Esophagus muscularis mucosa (tissue), 4 donors: ENCODE data around the gene ADAM8. TPM values are rescaled to one million over a fixed set of nuclear protein-coding genes. Genes with fewer than 3 reads are reported as not detected.

ENCODE experiments used
- DNase-seq: peaks from one replicate; pipeline ENCODE4 v3.0.0-alpha.2; 2017; ENCODE audit errors: extremely low spot score
- H3K27ac ChIP-seq, 4 donors: fragments of 200-600 bp; sonication (generic); replicated peaks in 1 of 4; 1 replicate in 3 of 4; 2 replicates in 1 of 4; pipeline ENCODE4 v1.5.1; 2016 to 2019; ENCODE audit warnings: mild to moderate bottlenecking in 1 of 4
- H3K27me3 ChIP-seq, 4 donors: fragments of 200-600 bp; sonication (generic); one replicate each; pipeline versions ENCODE4 v1.5.1 to v1.6.0; 2016 to 2019
- H3K36me3 ChIP-seq, 4 donors: fragments of 200-600 bp; sonication (generic); one replicate each; pipeline ENCODE4 v1.5.1; 2016 to 2019
- H3K4me1 ChIP-seq, 4 donors: fragments of 200-600 bp; sonication (generic); one replicate each; pipeline ENCODE4 v1.5.1; 2016 to 2019
- H3K4me3 ChIP-seq, 4 donors: fragments of 200-600 bp; sonication (generic); 1 replicate in 2 of 4; 2 replicates in 2 of 4; pipeline ENCODE4 v1.5.1; 2016 to 2019; ENCODE audit warnings: mild to moderate bottlenecking in 4 of 4, moderate library complexity in 1 of 4
- H3K9me3 ChIP-seq, 4 donors: fragments of 200-600 bp; sonication (generic); 1 replicate in 3 of 4; 2 replicates in 1 of 4; pipeline ENCODE4 v1.5.1; 2016 to 2019
- EP300 ChIP-seq: sonication (generic); formaldehyde crosslinking; IDR thresholded peaks from one replicate; pipeline ENCODE4 v1.6.1; 2017; ENCODE audit warnings: antibody characterized with exemption
- POLR2A ChIP-seq: fragments of 450-650 bp; IDR thresholded peaks from one replicate; pipeline ENCODE4 v1.6.1; 2017; ENCODE audit warnings: antibody characterized with exemption, moderate library complexity, mild to moderate bottlenecking, low read depth
- POLR2AphosphoS5 ChIP-seq, 2 donors: sonication (generic); formaldehyde crosslinking; IDR thresholded peaks; one replicate each; pipeline ENCODE4 v1.6.1; 2017; ENCODE audit warnings: antibody characterized with exemption in 2 of 2
- WGBS: methylation state at CpG from one replicate; pipeline ENCODE4 v1.1.5; 2018; 5-methylcytosine and 5-hydroxymethylcytosine counted together
- intact Hi-C: fragments of 100-400 bp; cut with DNase I; formaldehyde crosslinking; loops from one replicate; pipeline ENCODE4 v1.15.1; 2023
- total RNA-seq, 4 donors: library from RNA; depleted of rRNA; stranded (reverse); fragments of >200 nt; gene quantifications; one replicate each; pipeline versions ENCODE4 v1.1.0 to v1.2.1, GENCODE V29; 2016
- TF ChIP-seq, protein P1 (sequence below), 3 experiments: fragments of 200-600 bp in 2 of 3; fragments of 450-650 bp in 1 of 3; sonication (generic) in 2 of 3; IDR thresholded peaks; one replicate each; pipeline ENCODE4 v1.5.1; 2017 to 2019; ENCODE audit warnings: antibody characterized with exemption in 3 of 3, mild to moderate bottlenecking in 2 of 3, moderate library complexity in 1 of 3

Gene ADAM8
- total RNA-seq, 4 donors from 2014 or later: 1.2 to 8.9 (median 2.3) TPM

DNA sequence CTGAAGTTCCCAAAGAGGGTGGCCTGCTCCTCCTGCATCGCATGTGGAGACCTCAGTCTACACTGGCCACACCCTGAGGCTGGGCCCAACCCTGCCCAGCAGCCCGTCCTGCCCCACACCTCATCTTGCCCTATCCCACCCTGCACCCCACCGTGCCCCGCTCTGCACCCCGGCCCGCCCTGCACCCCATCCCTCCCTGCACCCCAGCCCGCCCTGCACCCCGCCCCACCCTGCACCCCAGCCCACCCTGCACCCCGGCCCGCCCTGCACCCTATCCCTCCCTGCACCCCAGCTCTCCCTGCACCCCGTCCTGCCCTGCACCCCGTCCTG is 24.5 kb downstream of the ADAM8 start:
- intact Hi-C loops: no loop called here
- peaks cover 0 to 67% (median 4%) of the 10 kb centered on the region in 4 donors for H3K27me3 ChIP-seq
- H3K27ac ChIP-seq: no peak overlapping the region
- peaks cover 1 to 3% (median 2%) of the 10 kb centered on the region in 4 donors for H3K4me1 ChIP-seq
- H3K4me3 ChIP-seq: no peak overlapping the region
- no peak for TF ChIP-seq POLR2A
- no peak for TF ChIP-seq POLR2AphosphoS5 (IDR thresholded peaks at IDR 0.05)
- no peak for TF ChIP-seq EP300
- TF ChIP-seq, protein P1, sequence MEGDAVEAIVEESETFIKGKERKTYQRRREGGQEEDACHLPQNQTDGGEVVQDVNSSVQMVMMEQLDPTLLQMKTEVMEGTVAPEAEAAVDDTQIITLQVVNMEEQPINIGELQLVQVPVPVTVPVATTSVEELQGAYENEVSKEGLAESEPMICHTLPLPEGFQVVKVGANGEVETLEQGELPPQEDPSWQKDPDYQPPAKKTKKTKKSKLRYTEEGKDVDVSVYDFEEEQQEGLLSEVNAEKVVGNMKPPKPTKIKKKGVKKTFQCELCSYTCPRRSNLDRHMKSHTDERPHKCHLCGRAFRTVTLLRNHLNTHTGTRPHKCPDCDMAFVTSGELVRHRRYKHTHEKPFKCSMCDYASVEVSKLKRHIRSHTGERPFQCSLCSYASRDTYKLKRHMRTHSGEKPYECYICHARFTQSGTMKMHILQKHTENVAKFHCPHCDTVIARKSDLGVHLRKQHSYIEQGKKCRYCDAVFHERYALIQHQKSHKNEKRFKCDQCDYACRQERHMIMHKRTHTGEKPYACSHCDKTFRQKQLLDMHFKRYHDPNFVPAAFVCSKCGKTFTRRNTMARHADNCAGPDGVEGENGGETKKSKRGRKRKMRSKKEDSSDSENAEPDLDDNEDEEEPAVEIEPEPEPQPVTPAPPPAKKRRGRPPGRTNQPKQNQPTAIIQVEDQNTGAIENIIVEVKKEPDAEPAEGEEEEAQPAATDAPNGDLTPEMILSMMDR (IDR thresholded peaks at IDR 0.05): no peak
- DNase-seq: no peak
- WGBS: 93% methylated on average over 11 of the region's 12 CpGs
- no peaks in the 10 kb centered on the region for H3K36me3 ChIP-seq
- H3K9me3 ChIP-seq: no peaks in the 10 kb centered on the region

DNA sequence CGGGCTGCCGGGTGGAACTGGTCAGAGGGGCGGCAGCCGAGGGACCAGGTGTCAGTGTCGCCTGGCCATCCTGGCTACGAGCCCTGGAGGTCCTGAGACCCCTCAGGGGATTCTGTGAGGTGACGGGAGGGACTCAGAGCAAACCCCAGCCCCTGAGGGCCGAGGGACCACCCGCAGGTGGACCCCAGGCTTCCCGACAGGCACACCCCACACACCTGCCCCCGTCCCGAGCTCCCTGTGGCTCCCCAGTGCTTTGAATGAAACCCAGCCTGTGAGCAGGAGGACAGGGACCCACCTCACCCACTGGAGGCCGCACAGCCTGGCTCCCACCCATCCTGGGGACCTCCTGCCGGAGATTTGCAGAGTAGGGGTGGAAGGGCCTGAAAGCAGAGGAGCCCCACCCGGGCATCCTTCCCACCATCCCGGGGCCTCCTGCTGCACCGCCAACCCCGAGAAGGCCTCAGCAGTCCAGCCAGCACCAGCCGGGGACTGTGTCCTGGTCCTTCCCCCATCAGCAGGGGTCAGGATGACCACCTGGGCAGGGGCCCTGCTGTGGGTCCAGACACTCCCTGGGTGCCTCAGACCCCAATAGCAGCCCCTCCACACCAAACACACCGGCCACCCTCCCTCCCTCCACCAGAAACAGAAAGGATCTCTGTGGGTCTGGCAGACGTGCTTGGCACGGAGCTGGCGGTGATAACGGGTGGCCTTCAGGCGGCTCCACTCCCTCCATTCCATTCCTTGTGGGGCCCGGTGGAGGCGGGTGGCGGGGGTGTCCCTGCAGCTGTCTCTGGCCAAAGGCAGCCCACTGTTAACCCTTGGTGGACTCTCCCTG is 25.1 kb downstream of the ADAM8 start:
- Histone ChIP-seq H3K4me3 (no peak overlapping the region), H3K36me3 (no peaks in the 10 kb centered on the region), H3K27ac (no peak overlapping the region), H3K4me1 (no peaks in the 10 kb centered on the region), H3K9me3 (no peaks in the 10 kb centered on the region), H3K27me3 (peaks cover 0 to 73% (median 5%) of the 10 kb centered on the region in 4 donors)
- intact Hi-C loops: no loop called here
- 67% methylated on average over 14 of the region's 28 CpGs for WGBS
- TF ChIP-seq, protein P1 (IDR thresholded peaks at IDR 0.05): no peak
- DNase-seq: no peak

DNA sequence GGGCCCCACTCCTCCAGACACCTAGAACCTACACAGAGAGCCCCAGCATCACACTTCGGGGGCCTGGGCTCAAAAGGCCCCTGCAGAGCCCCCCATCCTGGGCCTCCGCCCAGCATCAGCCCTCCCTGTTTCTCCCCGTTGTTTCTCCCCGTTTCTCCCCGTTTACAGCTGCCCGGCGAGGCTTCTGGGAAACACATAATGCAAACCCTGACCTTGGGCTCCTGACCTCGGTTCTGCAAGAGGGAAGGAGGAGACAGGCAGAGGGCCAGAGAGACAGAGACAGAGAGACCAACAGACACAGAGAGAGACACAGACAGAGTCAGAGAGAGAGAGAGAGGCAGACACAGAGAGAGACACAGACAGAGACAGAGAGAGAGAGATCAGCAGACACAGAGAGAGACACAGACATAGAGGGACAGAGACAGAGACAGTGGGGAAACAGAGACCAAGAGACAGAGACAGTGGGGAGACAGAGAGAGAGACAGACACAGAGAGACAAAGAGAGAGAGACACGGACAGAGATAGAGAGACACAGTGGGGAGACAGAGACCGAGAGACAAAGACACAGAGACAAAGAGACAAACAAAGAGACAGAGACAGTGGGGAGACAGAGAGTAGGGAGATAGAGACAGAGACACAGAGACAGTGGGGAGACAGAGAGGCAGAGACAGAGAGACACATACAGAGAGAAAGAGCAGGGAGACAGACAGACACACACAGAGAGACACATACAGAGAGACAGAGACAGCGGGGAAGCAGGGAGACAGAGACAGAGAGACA is 26.5 kb downstream of the ADAM8 start:
- Histone ChIP-seq H3K27ac (no peak overlapping the region), H3K4me3 (no peak overlapping the region), H3K27me3 (peaks cover 0 to 80% (median 5%) of the 10 kb centered on the region in 4 donors), H3K36me3 (no peaks in the 10 kb centered on the region), H3K4me1 (no peaks in the 10 kb centered on the region), H3K9me3 (no peaks in the 10 kb centered on the region)
- TF ChIP-seq POLR2AphosphoS5 (IDR thresholded peaks at IDR 0.05): no peak
- TF ChIP-seq, protein P1 (IDR thresholded peaks at IDR 0.05): no peak
- TF ChIP-seq POLR2A: no peak
- TF ChIP-seq EP300: no peak
- intact Hi-C loops: no loop called here
- DNase-seq: no peak
- 53% methylated on average over 11 of the region's 11 CpGs for whole genome bisulfite sequencing

DNA sequence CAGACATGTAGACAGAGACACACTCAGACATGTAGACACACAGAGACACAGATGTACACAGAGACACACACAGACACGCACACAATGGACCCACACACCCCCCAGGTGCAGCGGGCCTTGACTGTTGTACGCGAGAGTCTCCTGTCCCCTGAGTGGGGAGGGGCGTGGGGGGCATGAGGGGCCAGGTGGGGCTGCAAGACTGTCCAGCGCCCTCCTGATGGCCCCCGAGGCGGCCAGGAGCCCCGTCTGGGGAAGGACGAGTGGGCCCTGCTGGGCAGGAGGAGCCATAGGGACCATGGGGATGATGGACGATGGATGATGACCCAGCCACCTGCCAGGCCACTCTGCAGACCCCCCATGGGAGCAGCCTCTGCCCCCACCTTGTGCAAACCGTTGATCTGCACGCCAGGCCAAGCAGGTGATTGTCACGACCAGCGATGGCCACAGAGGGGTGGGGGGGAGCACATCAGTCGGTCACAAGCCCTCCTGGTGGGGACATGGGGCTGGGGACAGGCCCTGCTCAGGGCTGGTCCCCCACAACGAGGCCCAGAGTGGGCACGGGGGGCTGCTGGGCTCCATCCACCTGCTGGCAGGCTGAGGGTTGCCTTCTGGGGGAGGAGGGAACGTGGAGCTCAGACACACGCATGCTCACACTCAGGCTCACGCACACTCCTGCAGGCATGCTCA is 27.4 kb downstream of the ADAM8 start:
- WGBS: 82% methylated on average over 12 of the region's 21 CpGs
- intact Hi-C loops: no loop called here
- no peaks in the 10 kb centered on the region for H3K36me3 ChIP-seq
- H3K9me3 ChIP-seq: no peaks in the 10 kb centered on the region
- H3K4me1 ChIP-seq: no peaks in the 10 kb centered on the region
- peaks cover 0 to 86% (median 5%) of the 10 kb centered on the region in 4 donors for H3K27me3 ChIP-seq
- no peak overlapping the region for H3K4me3 ChIP-seq
- no peak for DNase-seq
- TF ChIP-seq EP300: no peak
- TF ChIP-seq, protein P1 (IDR thresholded peaks at IDR 0.05): no peak
- TF ChIP-seq POLR2A: no peak
- no peak for TF ChIP-seq POLR2AphosphoS5 (IDR thresholded peaks at IDR 0.05)
- no peak overlapping the region for H3K27ac ChIP-seq
